ENCODE measurements around the gene MAGI1.

MAGI1 gene

GRCh38 chr3:65664931-65665330, 373.8 kb downstream of the MAGI1 start:
- Histone ChIP-seq H2AFZ (ENCODE audit: low read length) (no peak overlapping the region), H3K4me2 (ENCODE audit: low read depth, low read length, poor library complexity, severe bottlenecking) (no peak overlapping the region)

GRCh38 chr3:65664446-65664845, 374.3 kb downstream of the MAGI1 start:
- H3K4me1 ChIP-seq (ENCODE audit: insufficient read depth, low read length, poor library complexity, severe bottlenecking) = peaks cover 3% of the 10 kb centered on the region
- H4K20me1 ChIP-seq (ENCODE audit: insufficient read depth, low read length, poor library complexity, severe bottlenecking) = no peaks in the 10 kb centered on the region
- no peaks in the 10 kb centered on the region for H3K27me3 ChIP-seq (ENCODE audit: insufficient read depth, low read length, poor library complexity, severe bottlenecking)
- no peak overlapping the region for H3K4me2 ChIP-seq (ENCODE audit: low read depth, low read length, poor library complexity, severe bottlenecking)
- no peak overlapping the region for H3K9ac ChIP-seq (ENCODE audit: low read depth, low read length, poor library complexity, severe bottlenecking)
- H3K4me3 ChIP-seq (ENCODE audit: low read length, poor library complexity, severe bottlenecking) = no peak overlapping the region
- no peak for TF ChIP-seq EZH2phosphoT487 (IDR thresholded peaks at IDR 0.05; ENCODE audit: borderline replicate concordance)
- TF ChIP-seq CTCF (conservative IDR thresholded peaks at IDR 0.05; ENCODE audit: low read length) = no peak
- no peaks in the 10 kb centered on the region for H3K36me3 ChIP-seq (ENCODE audit: insufficient read depth, low read length)
- no peaks in the 10 kb centered on the region for H3K9me3 ChIP-seq (ENCODE audit: insufficient read depth, low read depth, low read length)
- H2AFZ ChIP-seq (ENCODE audit: low read length) = no peak overlapping the region
- H3K9me2 ChIP-seq (replicated peaks; ENCODE audit: low read depth, low read length) = no peaks in the 10 kb centered on the region
- no peaks in the 10 kb centered on the region for H3F3A ChIP-seq (ENCODE audit: low read depth)
- no peaks in the 10 kb centered on the region for H3K79me2 ChIP-seq (ENCODE audit: insufficient read depth, low read length)

More at GRCh38 chr3:65664931-65665330, 373.8 kb downstream of the MAGI1 start:
- no peaks in the 10 kb centered on the region for H3K9me3 ChIP-seq (ENCODE audit: insufficient read depth, low read depth, low read length)
- H4K20me1 ChIP-seq (ENCODE audit: insufficient read depth, low read length, poor library complexity, severe bottlenecking) = no peaks in the 10 kb centered on the region
- H3K4me1 ChIP-seq (ENCODE audit: insufficient read depth, low read length, poor library complexity, severe bottlenecking) = peaks cover 3% of the 10 kb centered on the region
- H3K27me3 ChIP-seq (ENCODE audit: insufficient read depth, low read length, poor library complexity, severe bottlenecking) = no peaks in the 10 kb centered on the region
- H3K4me3 ChIP-seq (ENCODE audit: low read length, poor library complexity, severe bottlenecking) = no peak overlapping the region
- H3K36me3 ChIP-seq (ENCODE audit: insufficient read depth, low read length) = no peaks in the 10 kb centered on the region
- H3K9ac ChIP-seq (ENCODE audit: low read depth, low read length, poor library complexity, severe bottlenecking) = no peak overlapping the region
- H3F3A ChIP-seq (ENCODE audit: low read depth) = no peaks in the 10 kb centered on the region
- H3K9me2 ChIP-seq (replicated peaks; ENCODE audit: low read depth, low read length) = no peaks in the 10 kb centered on the region
- no peaks in the 10 kb centered on the region for H3K79me2 ChIP-seq (ENCODE audit: insufficient read depth, low read length)
- TF ChIP-seq EZH2phosphoT487 (IDR thresholded peaks at IDR 0.05; ENCODE audit: borderline replicate concordance) = no peak
- TF ChIP-seq CTCF (conservative IDR thresholded peaks at IDR 0.05; ENCODE audit: low read length) = no peak

GRCh38 chr3:65662095-65662494, 376.6 kb downstream of the MAGI1 start:
- Histone ChIP-seq H4K20me1 (ENCODE audit: insufficient read depth, low read length, poor library complexity, severe bottlenecking) (no peaks in the 10 kb centered on the region), H3K79me2 (ENCODE audit: insufficient read depth, low read length) (no peaks in the 10 kb centered on the region), H3F3A (ENCODE audit: low read depth) (no peaks in the 10 kb centered on the region), H3K4me3 (ENCODE audit: low read length, poor library complexity, severe bottlenecking) (no peak overlapping the region), H2AFZ (ENCODE audit: low read length) (no peak overlapping the region), H3K27me3 (ENCODE audit: insufficient read depth, low read length, poor library complexity, severe bottlenecking) (no peaks in the 10 kb centered on the region), H3K9ac (ENCODE audit: low read depth, low read length, poor library complexity, severe bottlenecking) (no peak overlapping the region), H3K9me2 (replicated peaks; ENCODE audit: low read depth, low read length) (no peaks in the 10 kb centered on the region), H3K36me3 (ENCODE audit: insufficient read depth, low read length) (no peaks in the 10 kb centered on the region), H3K4me1 (ENCODE audit: insufficient read depth, low read length, poor library complexity, severe bottlenecking) (no peaks in the 10 kb centered on the region), H3K4me2 (ENCODE audit: low read depth, low read length, poor library complexity, severe bottlenecking) (no peak overlapping the region), H3K9me3 (ENCODE audit: insufficient read depth, low read depth, low read length) (no peaks in the 10 kb centered on the region)
- TF ChIP-seq EZH2phosphoT487 (IDR thresholded peaks at IDR 0.05; ENCODE audit: borderline replicate concordance) = no peak
- TF ChIP-seq CTCF (conservative IDR thresholded peaks at IDR 0.05; ENCODE audit: low read length) = no peak

All from Loucy (cell line).